Measurements from ENCODE around the gene TSHZ3.

GRCh38 chr19:31330761-31331160 lies 18.5 kb downstream of the TSHZ3 start:
- no peak for TF ChIP-seq TAF1 (IDR thresholded peaks at IDR 0.05; ENCODE audit: borderline replicate concordance, insufficient read depth, low read length)
- no peak for TF ChIP-seq POLR2AphosphoS5 (IDR thresholded peaks at IDR 0.05; ENCODE audit: low read depth, low read length)
- TF ChIP-seq REST (IDR thresholded peaks at IDR 0.05; ENCODE audit: insufficient read depth in 1 of 2, low read depth in 2 of 2, low read length in 2 of 2) = no peak
- TF ChIP-seq SIN3A (IDR thresholded peaks at IDR 0.05; ENCODE audit: borderline replicate concordance, insufficient read depth, low read length) = no peak
- no peak for TF ChIP-seq FOXP2 (optimal IDR thresholded peaks at IDR 0.05; ENCODE audit: borderline replicate concordance, extremely low read depth, extremely low read length, insufficient read depth)

All from PFSK-1 (cell line).